Stimulated activated CD4-positive, alpha-beta T cell treated with anti-CD3 and anti-CD28 coated beads, TNF-alpha, amount 100 ng/mL, for 24 hours (primary cell): ENCODE data around the gene HDAC10.
A peak's percentile ranks its signal among the peaks of the same experiment; 100 is the strongest.
"Not testable (repeated sequence)": the region's sequence is repeated elsewhere in the genome, so short reads cannot be mapped to it uniquely, and the experiment has no call there.

Experiments used
- DNase-seq, 3 experiments: peaks; one replicate each; pipeline ENCODE4 v3.0.0-alpha.2; 2020; ENCODE audit warnings: low read depth in 3 of 3

HDAC10 gene

DNA sequence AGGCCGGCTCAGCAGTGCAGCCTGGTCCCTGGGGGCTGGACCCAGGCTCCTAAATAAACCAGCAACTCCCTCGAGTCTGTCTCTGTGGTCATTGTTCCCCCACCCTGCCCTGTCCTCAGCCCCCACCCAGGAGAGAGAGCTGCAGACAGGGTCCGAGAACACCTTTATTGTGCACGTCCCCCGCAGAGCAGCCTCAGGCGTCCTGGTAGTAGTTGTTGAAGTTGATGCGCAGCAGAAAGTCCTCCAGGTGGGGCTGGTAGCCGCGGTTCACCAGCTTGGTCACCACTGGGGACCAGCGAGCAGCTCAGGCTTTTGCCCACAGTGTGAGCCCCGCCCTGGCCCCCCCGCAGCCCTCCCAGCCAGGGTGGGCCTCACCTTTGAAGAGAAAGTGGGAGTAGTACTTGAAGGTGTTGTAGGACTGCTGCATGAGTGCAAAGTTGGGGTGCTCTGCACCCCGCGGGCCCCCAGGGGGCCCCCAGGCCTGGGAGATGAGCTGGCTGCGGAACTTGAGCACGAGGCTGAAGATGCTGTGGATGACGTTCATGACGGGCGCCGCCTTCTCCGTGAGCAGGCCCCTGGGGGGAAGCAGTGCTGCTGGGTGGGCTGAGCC lies 33.4 kb downstream of the HDAC10 start:
- DNase-seq = no peak

GRCh38 chr22:50216684-50217520 lies 34.2 kb downstream of the HDAC10 start:
- no peak for DNase-seq

GRCh38 chr22:50216055-50216683 lies 34.9 kb downstream of the HDAC10 start:
- no peak for DNase-seq

- no peak for DNase-seq
Measured at GRCh38 chr22:50215297-50216054, 35.6 kb downstream of the HDAC10 start.

- no peak for DNase-seq
Measured at GRCh38 chr22:50213263-50213662, 37.8 kb downstream of the HDAC10 start.

GRCh38 chr22:50211147-50211546 lies 39.9 kb downstream of the HDAC10 start:
- DNase-seq = no peak

DNA sequence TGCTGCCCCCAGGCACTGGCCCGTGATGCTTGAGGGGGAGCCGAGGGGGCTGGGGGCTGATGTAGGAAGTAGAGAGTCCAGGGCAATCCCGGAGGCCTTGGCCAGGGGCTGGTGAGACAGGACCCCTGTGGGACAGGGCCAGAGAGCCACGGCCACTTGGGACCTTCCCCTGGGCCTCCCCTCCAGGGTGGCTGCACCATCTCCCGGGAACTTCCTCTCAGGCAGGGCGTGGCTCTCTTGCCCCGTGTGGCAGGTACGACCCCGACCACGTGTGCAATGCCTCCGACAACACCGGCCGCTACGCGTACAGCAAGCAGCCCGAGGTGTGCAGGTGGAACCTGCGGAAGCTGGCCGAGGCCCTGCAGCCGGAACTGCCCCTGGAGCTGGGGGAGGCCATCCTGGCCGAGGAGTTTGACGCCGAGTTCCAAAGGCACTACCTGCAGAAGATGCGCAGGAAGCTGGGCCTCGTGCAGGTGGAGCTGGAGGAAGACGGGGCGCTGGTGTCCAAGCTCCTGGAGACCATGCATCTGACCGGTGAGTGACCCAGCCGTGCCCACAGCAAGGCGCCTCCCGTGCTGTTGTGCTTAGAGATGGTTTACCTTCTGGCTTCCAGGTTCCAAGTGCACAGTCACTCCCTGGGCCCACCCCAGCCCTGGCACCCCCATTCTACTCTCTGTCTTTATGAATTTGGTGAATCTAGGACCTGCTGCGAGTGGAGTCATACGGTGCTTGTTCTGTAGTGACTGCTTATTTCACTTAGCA lies 40.5 kb downstream of the HDAC10 start:
- no peak for DNase-seq

DNA sequence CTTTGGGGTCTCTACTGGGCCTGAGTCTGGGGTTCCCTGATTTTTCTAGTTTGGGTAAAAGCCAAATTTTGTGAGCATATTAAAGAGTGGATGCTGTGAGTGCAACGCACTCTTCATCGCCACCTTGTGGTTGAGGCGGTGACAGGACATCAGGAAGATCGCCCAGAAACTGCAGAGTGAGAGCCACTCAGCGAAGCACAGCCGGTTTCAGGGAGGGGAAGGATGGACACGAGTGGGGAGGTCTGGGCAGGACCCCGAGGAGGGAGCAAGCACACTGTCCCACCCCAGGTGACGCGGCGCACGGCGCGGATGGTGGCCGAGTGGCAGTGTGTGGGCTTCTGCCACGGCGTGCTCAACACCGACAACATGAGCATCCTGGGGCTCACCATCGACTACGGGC lies 41.2 kb downstream of the HDAC10 start:
- peak; percentile 42 to 63 (median 53) for DNase-seq

GRCh38 chr22:50208939-50209892 lies 41.8 kb downstream of the HDAC10 start:
- DNase-seq = no peak

GRCh38 chr22:50208430-50208938 lies 42.6 kb downstream of the HDAC10 start:
- DNase-seq = no peak

DNA sequence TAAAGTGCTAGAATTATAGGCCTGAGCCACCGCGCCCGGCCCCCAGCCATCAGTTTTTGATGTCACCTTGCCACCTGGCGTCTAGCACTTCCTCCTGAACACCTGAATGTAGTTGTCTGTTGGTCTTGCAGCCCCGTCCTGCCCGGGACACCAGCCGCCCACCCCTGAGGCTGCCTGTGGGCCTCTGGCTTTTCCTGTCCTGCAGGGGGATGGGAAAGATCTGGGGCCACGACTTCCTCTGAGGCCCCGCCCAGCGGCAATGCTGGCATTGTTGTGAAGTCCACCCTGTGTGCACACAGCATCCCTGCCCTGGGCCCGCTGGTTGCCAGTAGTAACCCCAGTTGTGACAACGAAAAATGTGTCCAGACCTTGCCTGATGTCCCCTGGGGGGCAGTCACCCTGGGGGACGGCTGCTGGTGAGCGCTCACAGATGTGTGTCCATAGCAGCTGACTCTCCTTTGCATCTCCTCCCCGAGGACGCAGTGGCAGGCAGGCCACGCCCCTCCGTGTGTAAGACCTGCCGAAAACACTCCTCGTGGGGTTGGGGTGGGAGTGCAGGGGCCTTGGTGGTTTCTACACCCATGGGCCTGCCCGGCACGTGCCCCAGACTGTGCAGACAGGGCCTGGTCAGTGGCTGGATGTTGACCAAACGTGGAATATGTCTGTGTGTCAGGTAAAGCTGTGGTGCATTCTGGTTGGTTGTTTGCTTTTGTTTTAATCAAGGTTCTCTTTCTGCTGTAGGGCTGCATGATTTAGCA lies 43.5 kb downstream of the HDAC10 start:
- no peak for DNase-seq

GRCh38 chr22:50206599-50206998 lies 44.5 kb downstream of the HDAC10 start:
- no peak for DNase-seq

- no peak for DNase-seq
Measured at GRCh38 chr22:50205781-50206569, 45.1 kb downstream of the HDAC10 start.

DNA sequence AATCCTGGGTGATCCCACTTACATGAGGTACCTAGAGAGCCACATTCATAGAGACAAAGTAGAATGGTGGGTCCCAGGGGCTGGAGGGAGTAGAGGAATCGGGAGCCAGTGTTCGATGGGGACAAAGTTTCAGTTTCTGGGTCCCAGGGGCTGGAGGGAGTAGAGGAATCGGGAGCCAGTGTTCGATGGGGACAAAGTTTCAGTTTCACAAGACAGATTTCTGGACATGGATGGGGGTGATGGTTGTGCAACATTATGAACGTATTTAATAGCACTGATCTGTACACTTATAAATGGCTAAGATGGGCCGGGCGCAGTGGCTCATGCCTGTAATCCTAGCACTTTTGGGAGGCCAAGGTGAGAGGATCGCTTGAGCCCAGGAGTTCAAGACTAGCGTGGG lies 46.1 kb downstream of the HDAC10 start:
- not testable (repeated sequence) for DNase-seq

- no peak for DNase-seq
Measured at GRCh38 chr22:50204571-50204970, 46.5 kb downstream of the HDAC10 start.

DNA sequence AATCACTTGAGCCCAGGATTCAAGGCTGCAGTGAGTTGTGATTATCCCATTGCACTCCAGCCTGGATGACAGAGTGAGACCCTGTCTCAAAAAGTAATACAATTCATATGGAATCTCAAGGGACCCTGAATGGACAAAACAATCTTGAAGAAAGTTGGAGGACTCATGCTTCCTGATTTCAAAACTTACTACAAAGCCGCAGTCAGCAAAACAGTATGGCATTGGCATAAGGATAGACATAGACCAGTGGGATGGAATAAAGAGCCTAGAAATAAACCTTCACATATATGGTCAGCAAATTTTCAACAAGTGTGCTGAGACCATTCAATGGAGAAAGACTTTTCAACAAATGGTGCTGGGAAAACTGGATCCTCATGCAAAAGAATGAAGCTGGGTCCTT lies 47.8 kb downstream of the HDAC10 start:
- no peak for DNase-seq

DNA sequence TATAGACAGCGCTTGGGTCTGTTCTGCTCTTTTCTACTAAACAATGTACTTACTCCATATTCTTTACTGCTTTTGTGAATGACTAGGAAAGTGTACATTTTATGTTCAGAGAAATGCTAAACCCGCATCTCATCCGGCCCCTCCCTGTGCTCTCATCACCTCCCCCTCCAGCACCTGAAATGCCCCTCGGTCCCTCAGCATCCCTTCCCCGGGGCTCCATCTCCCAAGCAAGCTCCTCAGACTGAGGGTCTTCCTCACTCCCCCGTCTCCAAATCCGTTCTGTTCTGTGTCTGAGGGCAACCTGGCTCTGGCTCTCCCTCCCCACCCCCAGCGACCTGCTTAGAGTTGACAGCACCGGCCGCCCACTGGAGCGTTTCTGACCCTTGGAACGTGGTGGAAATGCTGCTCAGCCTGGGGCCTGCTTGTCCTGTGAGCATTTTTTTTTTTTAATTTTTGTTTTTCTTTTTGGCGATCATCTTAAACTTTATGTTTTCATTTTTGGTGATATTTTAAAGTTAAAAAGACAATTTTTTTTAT lies 48.9 kb downstream of the HDAC10 start:
- no peak for DNase-seq
